AG09309 (cell line): ENCODE results near the gene LIPA.

Experiments used
- DNase-seq: peaks from one replicate; pipeline ENCODE4 v3.0.0-alpha.2; 2010; ENCODE audit warnings: low read depth
- H3K4me3 ChIP-seq: 2 replicates; pipeline ENCODE4 v1.5.1; 2011; ENCODE audit warnings: mild to moderate bottlenecking, low read depth, low read length, moderate library complexity; ENCODE audit not compliant: control insufficient read depth
- TF ChIP-seq, protein P1 (sequence below): IDR thresholded peaks from 2 replicates; pipeline ENCODE4 v1.5.1; 2011; ENCODE audit warnings: mild to moderate bottlenecking, low read depth, low read length, inconsistent platforms; ENCODE audit not compliant: insufficient read depth, control insufficient read depth; ENCODE audit errors: missing control alignments

Gene LIPA

GRCh38 chr10:89235073-89235798 is 16.3 kb downstream of the LIPA start:
- H3K4me3 ChIP-seq = no peak overlapping the region
- DNase-seq = peak; percentile 52

DNA sequence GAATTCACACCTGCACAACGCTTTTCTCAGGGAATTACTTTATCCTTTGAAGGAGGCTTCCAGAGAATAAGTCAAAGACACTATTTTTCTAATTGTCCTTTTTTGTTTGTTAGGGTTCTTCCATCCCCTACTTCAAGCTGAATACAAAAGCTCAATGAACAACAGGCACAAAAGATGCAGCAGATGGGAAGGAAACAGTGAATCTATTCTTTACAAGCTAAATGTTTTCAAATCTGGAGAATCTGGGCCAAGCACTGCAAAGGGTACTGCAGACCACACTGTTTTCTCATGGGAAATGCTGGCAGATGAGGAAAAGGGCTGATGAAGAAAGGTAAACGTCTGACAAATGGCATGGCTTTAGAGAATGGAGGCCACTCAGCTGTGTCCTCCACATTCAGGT is 18.5 kb downstream of the LIPA start:
- DNase-seq = no peak
- TF ChIP-seq, protein P1, sequence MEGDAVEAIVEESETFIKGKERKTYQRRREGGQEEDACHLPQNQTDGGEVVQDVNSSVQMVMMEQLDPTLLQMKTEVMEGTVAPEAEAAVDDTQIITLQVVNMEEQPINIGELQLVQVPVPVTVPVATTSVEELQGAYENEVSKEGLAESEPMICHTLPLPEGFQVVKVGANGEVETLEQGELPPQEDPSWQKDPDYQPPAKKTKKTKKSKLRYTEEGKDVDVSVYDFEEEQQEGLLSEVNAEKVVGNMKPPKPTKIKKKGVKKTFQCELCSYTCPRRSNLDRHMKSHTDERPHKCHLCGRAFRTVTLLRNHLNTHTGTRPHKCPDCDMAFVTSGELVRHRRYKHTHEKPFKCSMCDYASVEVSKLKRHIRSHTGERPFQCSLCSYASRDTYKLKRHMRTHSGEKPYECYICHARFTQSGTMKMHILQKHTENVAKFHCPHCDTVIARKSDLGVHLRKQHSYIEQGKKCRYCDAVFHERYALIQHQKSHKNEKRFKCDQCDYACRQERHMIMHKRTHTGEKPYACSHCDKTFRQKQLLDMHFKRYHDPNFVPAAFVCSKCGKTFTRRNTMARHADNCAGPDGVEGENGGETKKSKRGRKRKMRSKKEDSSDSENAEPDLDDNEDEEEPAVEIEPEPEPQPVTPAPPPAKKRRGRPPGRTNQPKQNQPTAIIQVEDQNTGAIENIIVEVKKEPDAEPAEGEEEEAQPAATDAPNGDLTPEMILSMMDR = no peak
- H3K4me3 ChIP-seq = no peak overlapping the region

More at GRCh38 chr10:89235073-89235798, 16.3 kb downstream of the LIPA start:
- TF ChIP-seq, protein P1 = no peak

- no peak overlapping the region for H3K4me3 ChIP-seq
- TF ChIP-seq, protein P1 = no peak
- no peak for DNase-seq
Measured at GRCh38 chr10:89228962-89229361, 22.6 kb downstream of the LIPA start.

GRCh38 chr10:89228146-89228545 is 23.4 kb downstream of the LIPA start:
- DNase-seq = no peak
- no peak overlapping the region for H3K4me3 ChIP-seq
- TF ChIP-seq, protein P1 = no peak

DNA sequence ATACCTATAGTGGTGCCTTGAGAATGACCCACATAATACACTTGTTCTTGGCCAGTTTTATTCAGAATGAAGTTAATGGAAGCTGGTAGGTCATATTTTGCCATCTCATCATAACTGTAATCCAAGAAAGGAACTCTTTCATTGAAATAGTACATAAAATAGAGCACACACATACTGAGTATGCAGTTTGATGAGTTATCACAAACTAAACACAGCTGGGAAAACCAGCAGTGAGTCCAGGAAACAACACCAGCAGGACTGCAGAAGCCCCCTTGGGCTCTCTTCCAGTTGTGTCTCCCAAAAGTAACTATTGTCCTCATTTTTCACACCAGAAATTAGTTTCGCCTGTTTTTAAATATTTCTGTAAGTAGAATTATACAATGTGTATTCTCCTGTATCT is 24.7 kb downstream of the LIPA start:
- no peak for DNase-seq

GRCh38 chr10:89224739-89225443 is 26.7 kb downstream of the LIPA start:
- TF ChIP-seq, protein P1 = no peak
- no peak overlapping the region for H3K4me3 ChIP-seq

More for the DNA sequence above, 24.7 kb downstream of the LIPA start:
- TF ChIP-seq, protein P1 = no peak
- H3K4me3 ChIP-seq = no peak overlapping the region

DNA sequence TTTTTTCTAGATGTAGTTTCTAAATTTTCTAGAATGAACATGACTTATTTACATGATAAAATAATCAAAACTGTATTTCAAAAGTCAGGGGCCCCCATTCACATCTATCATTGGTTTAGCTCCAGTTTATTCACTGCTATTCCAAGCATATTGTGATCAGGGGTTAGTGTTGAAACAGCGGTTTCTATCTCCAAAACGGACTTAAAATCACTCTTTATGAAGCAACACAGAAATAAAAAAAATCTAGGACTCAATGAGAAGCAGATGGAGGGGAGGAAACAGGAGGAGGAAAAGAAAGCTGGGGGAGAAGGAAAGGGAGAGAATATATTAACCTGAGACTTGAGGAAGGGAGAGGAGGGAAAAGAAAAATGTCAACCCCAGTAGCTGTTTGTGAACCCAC is 29.7 kb downstream of the LIPA start:
- DNase-seq = no peak
- TF ChIP-seq, protein P1 = no peak
- H3K4me3 ChIP-seq = no peak overlapping the region

More at GRCh38 chr10:89224739-89225443, 26.7 kb downstream of the LIPA start:
- no peak for DNase-seq
